H7 (cell line): ENCODE data around the gene ELFN1. TPM values are rescaled to one million over a fixed set of nuclear protein-coding genes. Genes with fewer than 3 reads are reported as not detected.
"Not testable (repeated sequence)": the region's sequence is repeated elsewhere in the genome, so short reads cannot be mapped to it uniquely, and the experiment has no call there.

Source experiments
- DNase-seq: peaks from one replicate; pipeline ENCODE4 v3.0.0; 2012
- H3K27me3 ChIP-seq: 2 replicates; pipeline ENCODE4 v1.6.0; 2011; ENCODE audit warnings: mild to moderate bottlenecking, low read length; ENCODE audit not compliant: control insufficient read depth, insufficient read depth
- H3K36me3 ChIP-seq: replicated peaks from 2 replicates; pipeline ENCODE4 v1.5.1; 2011; ENCODE audit warnings: low read length; ENCODE audit not compliant: control insufficient read depth, insufficient read depth
- H3K4me3 ChIP-seq: 2 replicates; pipeline ENCODE4 v1.5.1; 2011; ENCODE audit warnings: low read depth, mild to moderate bottlenecking, control low read depth, low read length, moderate library complexity; ENCODE audit not compliant: insufficient read depth
- total RNA-seq: library from RNA; depleted of rRNA; stranded (reverse); fragments of >200 nt; shearing (Covaris generic); gene quantifications from 2 replicates; pipeline ENCODE4 v1.2.3, GENCODE V29; 2014

The ELFN1 gene
- total RNA-seq, 1 experiment from 2014 or later = 16.0 TPM

GRCh38 chr7:1752111-1752510, 82.0 kb downstream of the ELFN1 start:
- Histone ChIP-seq H3K36me3 (no peaks in the 10 kb centered on the region), H3K4me3 (no peak overlapping the region), H3K27me3 (peaks cover 2% of the 10 kb centered on the region; the same call in 1 of the 2 replicates)
- peak; percentile 40 for DNase-seq

GRCh38 chr7:1752771-1753563, 82.9 kb downstream of the ELFN1 start:
- no peak overlapping the region for H3K4me3 ChIP-seq
- peaks cover 2% of the 10 kb centered on the region; the same call in 1 of the 2 replicates for H3K27me3 ChIP-seq
- peak; percentile 37 for DNase-seq
- H3K36me3 ChIP-seq = no peaks in the 10 kb centered on the region

- peak; percentile 16 for DNase-seq
- no peak overlapping the region for H3K4me3 ChIP-seq
Measured at GRCh38 chr7:1753564-1753867, 83.4 kb downstream of the ELFN1 start.

GRCh38 chr7:1754345-1754908, 84.3 kb downstream of the ELFN1 start:
- no peak overlapping the region for H3K4me3 ChIP-seq
- H3K27me3 ChIP-seq = peaks cover 2% of the 10 kb centered on the region; the same call in 1 of the 2 replicates
- DNase-seq = no peak
- H3K36me3 ChIP-seq = no peaks in the 10 kb centered on the region

More at GRCh38 chr7:1753564-1753867, 83.4 kb downstream of the ELFN1 start:
- Histone ChIP-seq H3K27me3 (peaks cover 2% of the 10 kb centered on the region; the same call in 1 of the 2 replicates), H3K36me3 (no peaks in the 10 kb centered on the region)

GRCh38 chr7:1755783-1756625, 85.9 kb downstream of the ELFN1 start:
- no peaks in the 10 kb centered on the region for H3K36me3 ChIP-seq
- H3K27me3 ChIP-seq = peaks cover 2% of the 10 kb centered on the region; the same call in 1 of the 2 replicates
- peak; percentile 73 for DNase-seq
- H3K4me3 ChIP-seq = no peak overlapping the region

GRCh38 chr7:1757601-1758000, 87.5 kb downstream of the ELFN1 start:
- Histone ChIP-seq H3K4me3 (no peak overlapping the region), H3K36me3 (no peaks in the 10 kb centered on the region), H3K27me3 (peaks cover 2% of the 10 kb centered on the region; the same call in 1 of the 2 replicates)
- peak; percentile 33 for DNase-seq

GRCh38 chr7:1758028-1758858, 88.2 kb downstream of the ELFN1 start:
- Histone ChIP-seq H3K27me3 (peaks cover 2% of the 10 kb centered on the region; the same call in 1 of the 2 replicates), H3K36me3 (no peaks in the 10 kb centered on the region), H3K4me3 (no peak overlapping the region)
- peak; percentile 87 for DNase-seq

GRCh38 chr7:1758859-1759521, 88.9 kb downstream of the ELFN1 start:
- H3K4me3 ChIP-seq = no peak overlapping the region

GRCh38 chr7:1761097-1761496, 91.0 kb downstream of the ELFN1 start:
- DNase-seq = no peak
- no peak overlapping the region for H3K4me3 ChIP-seq
- no peaks in the 10 kb centered on the region for H3K36me3 ChIP-seq
- H3K27me3 ChIP-seq = no peaks in the 10 kb centered on the region

More at GRCh38 chr7:1758859-1759521, 88.9 kb downstream of the ELFN1 start:
- H3K36me3 ChIP-seq = no peaks in the 10 kb centered on the region
- peaks cover 2% of the 10 kb centered on the region; the same call in 1 of the 2 replicates for H3K27me3 ChIP-seq
- DNase-seq = peak; percentile 43

GRCh38 chr7:1761774-1762173, 91.7 kb downstream of the ELFN1 start:
- peak; percentile 19 for DNase-seq

GRCh38 chr7:1762238-1762945, 92.3 kb downstream of the ELFN1 start:
- Histone ChIP-seq H3K4me3 (no peak overlapping the region), H3K27me3 (no peaks in the 10 kb centered on the region), H3K36me3 (no peaks in the 10 kb centered on the region)
- peak; percentile 36 for DNase-seq

More at GRCh38 chr7:1761774-1762173, 91.7 kb downstream of the ELFN1 start:
- no peak overlapping the region for H3K4me3 ChIP-seq
- no peaks in the 10 kb centered on the region for H3K27me3 ChIP-seq
- H3K36me3 ChIP-seq = no peaks in the 10 kb centered on the region

GRCh38 chr7:1763033-1763432, 93.0 kb downstream of the ELFN1 start:
- Histone ChIP-seq H3K27me3 (no peaks in the 10 kb centered on the region), H3K4me3 (no peak overlapping the region), H3K36me3 (no peaks in the 10 kb centered on the region)
- no peak for DNase-seq

GRCh38 chr7:1763911-1764310, 93.8 kb downstream of the ELFN1 start:
- H3K36me3 ChIP-seq, H3K4me3 ChIP-seq, H3K27me3 ChIP-seq, DNase-seq: not testable (repeated sequence)
